ENCODE measurements around the gene FHAD1.

- TF ChIP-seq EZH2 (IDR thresholded peaks at IDR 0.05; ENCODE audit: borderline replicate concordance, low read depth, low read length, poor library complexity, severe bottlenecking), result no peak
- no peak for TF ChIP-seq CTCF (conservative IDR thresholded peaks at IDR 0.05; ENCODE audit: low read depth, low read length)
Observed at GRCh38 chr1:15320267-15320666, 73.2 kb downstream of the FHAD1 start.
